Osteoblast (primary cell): ENCODE measurements around the gene SAMD7. TPM values are rescaled to one million over a fixed set of nuclear protein-coding genes. Genes with fewer than 3 reads are reported as not detected.

Source experiments
- DNase-seq: peaks from one replicate; pipeline ENCODE4 v3.0.0; 2011; ENCODE audit warnings: low spot score, mixed read lengths; ENCODE audit not compliant: insufficient read length; ENCODE audit errors: missing footprints
- H2AFZ ChIP-seq: 2 replicates; pipeline ENCODE4 v1.6.0; 2011; ENCODE audit warnings: mild to moderate bottlenecking, low read length
- H3K27ac ChIP-seq: 2 replicates; pipeline ENCODE4 v1.5.1; 2011; ENCODE audit warnings: mild to moderate bottlenecking, low read depth, low read length, moderate library complexity
- H3K27me3 ChIP-seq: 2 replicates; pipeline ENCODE4 v1.6.0; 2012; ENCODE audit warnings: mild to moderate bottlenecking, control low read depth, inconsistent platforms, low read length, moderate library complexity; ENCODE audit not compliant: insufficient read depth
- H3K36me3 ChIP-seq: 2 replicates; pipeline ENCODE4 v1.5.1; 2011; ENCODE audit warnings: mild to moderate bottlenecking, low read length, control low read depth, moderate library complexity; ENCODE audit not compliant: insufficient read depth
- H3K4me1 ChIP-seq: 2 replicates; pipeline ENCODE4 v1.5.1; 2011; ENCODE audit warnings: mild to moderate bottlenecking, low read length, control low read depth, moderate library complexity; ENCODE audit not compliant: insufficient read depth
- H3K4me2 ChIP-seq: 2 replicates; pipeline ENCODE4 v1.6.0; 2011; ENCODE audit warnings: mild to moderate bottlenecking, low read length; ENCODE audit not compliant: insufficient read depth
- H3K4me3 ChIP-seq: fragments of 200-600 bp; sonication (generic); 3 replicates; pipeline ENCODE4 v1.5.1; 2012; ENCODE audit warnings: mild to moderate bottlenecking, low read length, inconsistent platforms; ENCODE audit not compliant: insufficient read depth
- H3K79me2 ChIP-seq: 2 replicates; pipeline ENCODE4 v1.6.0; 2012; ENCODE audit warnings: mild to moderate bottlenecking, low read length, control low read depth, inconsistent platforms; ENCODE audit not compliant: insufficient read depth
- H3K9me3 ChIP-seq: 2 replicates; pipeline ENCODE4 v1.5.1; 2011; ENCODE audit warnings: low read depth, low read length, control low read depth
- H4K20me1 ChIP-seq: 2 replicates; pipeline ENCODE4 v1.6.0; 2012; ENCODE audit warnings: mild to moderate bottlenecking, low read length, control low read depth; ENCODE audit not compliant: insufficient read depth
- CTCF ChIP-seq: IDR thresholded peaks from 2 replicates; pipeline ENCODE4 v1.5.1; 2011; ENCODE audit warnings: mild to moderate bottlenecking, low read depth, low read length, moderate library complexity; ENCODE audit errors: extremely low read depth
- total RNA-seq: library from RNA; depleted of rRNA; stranded (reverse); fragments of >200 nt; gene quantifications from 2 replicates; pipeline ENCODE4 v1.2.3, GENCODE V29; 2012

The SAMD7 gene
- total RNA-seq, 1 donor = not detected

GRCh38 chr3:169895072-169895471, 16.3 kb upstream of the SAMD7 start:
- no peak overlapping the region for H2AFZ ChIP-seq
- H3K27ac ChIP-seq = no peak overlapping the region
- H3K4me2 ChIP-seq = no peak overlapping the region
- no peak overlapping the region for H3K4me3 ChIP-seq
- H3K36me3 ChIP-seq = no peaks in the 10 kb centered on the region
- no peaks in the 10 kb centered on the region for H3K79me2 ChIP-seq
- no peak for DNase-seq
- no peaks in the 10 kb centered on the region for H3K9me3 ChIP-seq
- H3K27me3 ChIP-seq = no peaks in the 10 kb centered on the region
- no peak for TF ChIP-seq CTCF
- no peaks in the 10 kb centered on the region for H3K4me1 ChIP-seq
- no peaks in the 10 kb centered on the region for H4K20me1 ChIP-seq

GRCh38 chr3:169897284-169897683, 14.1 kb upstream of the SAMD7 start:
- Histone ChIP-seq H3K36me3 (no peaks in the 10 kb centered on the region), H3K4me3 (no peak overlapping the region), H3K9me3 (peaks cover 2% of the 10 kb centered on the region), H3K4me2 (no peak overlapping the region), H3K4me1 (no peaks in the 10 kb centered on the region), H3K79me2 (no peaks in the 10 kb centered on the region), H4K20me1 (no peaks in the 10 kb centered on the region), H3K27me3 (no peaks in the 10 kb centered on the region), H2AFZ (no peak overlapping the region), H3K27ac (no peak overlapping the region)
- TF ChIP-seq CTCF = no peak
- no peak for DNase-seq

- no peak for TF ChIP-seq CTCF
- Histone ChIP-seq H3K4me1 (no peaks in the 10 kb centered on the region), H3K4me2 (no peak overlapping the region), H2AFZ (no peak overlapping the region), H4K20me1 (no peaks in the 10 kb centered on the region), H3K9me3 (peaks cover 2% of the 10 kb centered on the region), H3K4me3 (no peak overlapping the region), H3K36me3 (no peaks in the 10 kb centered on the region), H3K27ac (no peak overlapping the region), H3K79me2 (no peaks in the 10 kb centered on the region), H3K27me3 (no peaks in the 10 kb centered on the region)
- DNase-seq = no peak
Observed at GRCh38 chr3:169901453-169901852, 9.9 kb upstream of the SAMD7 start.

- DNase-seq = no peak
- H3K27me3 ChIP-seq = no peaks in the 10 kb centered on the region
- no peak overlapping the region for H3K27ac ChIP-seq
- H3K79me2 ChIP-seq = no peaks in the 10 kb centered on the region
- H3K9me3 ChIP-seq = peaks cover 2% of the 10 kb centered on the region
- H3K4me3 ChIP-seq = no peak overlapping the region
- H4K20me1 ChIP-seq = no peaks in the 10 kb centered on the region
- no peaks in the 10 kb centered on the region for H3K36me3 ChIP-seq
- H2AFZ ChIP-seq = no peak overlapping the region
- H3K4me1 ChIP-seq = no peaks in the 10 kb centered on the region
- no peak for TF ChIP-seq CTCF
- H3K4me2 ChIP-seq = no peak overlapping the region
Observed at GRCh38 chr3:169905404-169905803, 6.0 kb upstream of the SAMD7 start.
